GM19468 (cell line): ENCODE measurements around the gene C19orf73.
"Not testable (repeated sequence)": the region's sequence is repeated elsewhere in the genome, so short reads cannot be mapped to it uniquely, and the experiment has no call there.

Experiments
- ATAC-seq: cut with Tn5 transposase; IDR thresholded peaks from one replicate; pipeline ENCODE4 v1.9.1; 2021; ENCODE audit warnings: mild to moderate bottlenecking, moderate library complexity, moderate number of reproducible peaks; ENCODE audit not compliant: unreplicated experiment; ENCODE audit errors: extremely low read depth

C19orf73 gene

DNA sequence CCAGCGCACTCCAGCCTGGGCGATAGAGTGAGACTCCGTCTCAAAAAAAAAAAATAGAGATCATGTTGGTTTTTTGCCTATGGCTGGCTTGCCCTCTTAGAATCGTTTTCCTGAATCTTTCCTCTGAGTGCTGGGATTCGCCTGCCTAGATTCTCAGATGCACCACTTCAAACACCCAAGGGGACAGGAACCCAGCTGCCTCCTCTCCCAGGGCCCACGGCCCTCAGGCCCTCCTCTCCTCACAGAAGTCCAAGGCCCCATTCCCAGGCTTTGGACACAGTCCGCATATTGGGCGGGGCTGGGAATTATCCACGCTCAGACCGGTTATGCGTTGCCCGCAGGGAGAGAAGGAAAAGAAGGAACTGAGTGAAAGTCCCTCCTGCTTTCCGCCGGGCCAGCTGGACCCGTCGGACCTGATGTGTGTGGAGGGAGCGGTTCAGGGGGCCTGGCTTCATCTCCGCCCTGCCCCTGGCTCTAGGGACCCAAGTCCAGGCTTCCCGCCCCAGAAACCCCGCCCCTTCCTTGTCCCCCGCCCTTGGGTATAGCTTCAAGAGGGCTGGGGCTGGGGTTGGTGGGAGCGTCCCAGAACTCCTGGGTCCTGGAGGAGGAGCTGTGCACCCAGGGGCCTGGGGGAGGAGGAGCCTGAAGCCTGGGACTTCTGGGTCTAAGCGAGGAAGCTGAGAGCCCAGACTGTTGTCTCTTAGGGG is 6.2 kb upstream of the C19orf73 start:
- no peak for ATAC-seq

DNA sequence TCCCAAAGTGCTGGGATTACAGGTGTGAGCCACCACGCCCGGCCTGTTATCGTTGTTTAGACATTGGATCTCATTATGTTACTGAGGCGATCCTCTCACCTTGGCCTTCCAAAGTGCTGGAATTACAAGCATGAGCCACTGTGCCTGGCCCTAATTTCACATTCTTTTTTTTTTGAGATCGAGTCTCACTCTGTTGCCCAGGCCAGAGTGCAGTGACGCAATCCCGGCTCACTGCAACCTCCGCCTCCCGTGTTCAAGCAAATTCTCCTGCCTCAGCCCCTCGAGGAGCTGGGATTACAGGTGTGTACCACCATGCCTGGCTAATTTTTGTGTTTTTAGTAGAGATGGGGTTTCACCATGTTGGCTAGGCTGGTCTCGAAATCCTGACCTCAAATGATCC is 4.3 kb upstream of the C19orf73 start:
- not testable (repeated sequence) for ATAC-seq

DNA sequence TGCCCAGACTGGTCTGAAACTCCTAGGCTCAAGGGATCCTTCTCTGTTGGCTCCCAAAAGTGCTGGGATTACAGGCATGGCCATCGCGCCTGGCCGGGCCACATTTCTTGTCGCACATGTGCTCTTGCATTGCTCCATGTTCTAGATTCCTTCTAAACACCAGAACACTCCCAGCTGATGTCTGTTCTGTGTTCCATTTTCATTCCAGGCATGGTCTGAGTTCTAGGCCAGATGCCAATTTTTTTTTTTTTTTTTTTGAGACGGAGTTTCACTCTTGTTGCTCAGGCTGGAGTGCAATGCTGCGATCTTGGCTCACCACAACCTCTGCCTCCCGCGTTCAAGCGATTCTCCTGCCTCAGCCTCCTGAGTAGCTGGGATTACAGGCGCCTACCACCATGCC is 2.9 kb upstream of the C19orf73 start:
- not testable (repeated sequence) for ATAC-seq

DNA sequence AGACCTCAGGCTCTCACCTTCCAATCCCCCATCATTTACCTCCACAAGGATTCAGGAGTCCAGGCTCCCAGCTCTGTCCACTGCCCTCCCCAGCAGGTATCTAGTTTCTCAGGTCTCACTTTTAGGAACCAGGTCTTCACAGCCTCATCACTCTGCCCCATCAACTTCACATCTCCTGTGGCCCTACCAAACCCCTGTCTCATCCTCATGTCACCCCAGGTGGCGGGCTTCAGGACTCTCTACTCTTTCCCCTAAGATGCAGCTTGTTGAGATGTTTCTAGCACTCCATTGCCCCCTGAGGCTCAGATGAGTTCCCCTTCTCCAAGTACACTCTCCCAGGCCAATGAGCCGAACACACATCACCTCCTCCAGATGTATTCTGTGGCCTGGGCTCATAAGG is 1.9 kb upstream of the C19orf73 start:
- ATAC-seq: no peak

DNA sequence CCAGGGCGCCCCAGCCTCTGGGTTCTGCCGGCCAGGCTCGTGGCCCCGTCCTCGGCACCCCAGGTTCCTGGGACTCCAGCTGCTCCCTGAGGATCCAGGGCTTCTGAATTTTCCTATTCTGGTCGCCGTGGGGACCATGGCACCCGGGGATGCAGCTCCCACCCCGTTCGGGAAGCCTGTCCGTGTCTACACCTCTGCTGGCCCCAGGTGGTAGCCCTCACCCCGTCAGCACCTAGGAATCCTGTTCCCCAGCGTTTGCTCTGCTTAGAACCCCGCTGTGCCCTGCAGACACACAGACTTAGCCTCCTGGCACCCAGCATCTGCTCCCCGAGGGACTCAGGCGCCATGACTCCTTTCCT is 1.4 kb upstream of the C19orf73 start:
- ATAC-seq: no peak

DNA sequence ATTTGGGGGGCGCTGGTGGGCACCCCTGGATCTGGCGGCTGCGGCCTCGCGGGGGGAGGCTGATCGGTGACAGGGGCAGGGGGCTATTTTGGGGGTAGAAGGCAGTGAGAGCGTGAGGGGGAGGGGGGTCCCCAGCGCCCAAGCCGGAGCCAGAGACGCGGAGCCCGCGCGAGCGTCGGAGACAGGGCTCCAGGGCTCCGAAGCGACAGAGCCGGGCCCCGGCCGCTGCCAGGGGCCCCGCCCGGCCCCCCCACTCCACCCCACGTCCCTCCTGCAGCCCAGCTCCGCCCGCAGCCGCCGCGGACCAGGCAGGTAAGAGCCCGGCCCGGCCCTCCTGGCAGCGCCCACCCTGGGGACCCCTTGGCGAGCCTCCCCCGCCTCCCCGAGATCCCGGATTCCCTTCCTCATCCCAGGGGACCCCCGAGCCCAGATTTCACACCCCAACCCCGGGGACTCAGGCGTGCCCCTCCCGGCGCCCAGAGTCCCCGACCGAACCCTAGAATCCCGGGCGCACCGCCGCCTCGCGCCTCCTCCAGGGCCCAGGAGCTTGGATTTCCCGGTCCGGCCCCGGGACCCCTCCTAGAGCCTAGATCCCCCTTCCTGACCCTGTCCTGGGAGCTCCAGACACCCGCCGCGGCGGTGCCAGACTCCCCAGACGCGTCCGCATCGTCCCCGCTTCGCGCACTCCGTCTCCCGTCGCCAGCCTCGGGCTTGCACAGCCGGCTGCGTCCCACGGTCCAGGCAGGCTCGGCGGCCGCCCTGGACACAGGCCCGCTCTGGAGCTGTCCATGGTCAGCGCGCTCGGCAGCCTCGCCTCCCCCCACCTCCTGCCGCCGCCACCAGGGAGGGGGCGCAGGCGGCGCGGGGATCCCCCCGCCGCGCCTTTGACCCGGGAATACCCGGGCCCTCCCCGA is 725 bp upstream of the C19orf73 start, which contains the start of gene PPFIA3:
TSS of gene PPFIA3 (plus strand) at position 134 of the 914 bp plus-strand sequence. CDS start 8,330 bp downstream, outside the sequence.
- no peak for ATAC-seq

DNA sequence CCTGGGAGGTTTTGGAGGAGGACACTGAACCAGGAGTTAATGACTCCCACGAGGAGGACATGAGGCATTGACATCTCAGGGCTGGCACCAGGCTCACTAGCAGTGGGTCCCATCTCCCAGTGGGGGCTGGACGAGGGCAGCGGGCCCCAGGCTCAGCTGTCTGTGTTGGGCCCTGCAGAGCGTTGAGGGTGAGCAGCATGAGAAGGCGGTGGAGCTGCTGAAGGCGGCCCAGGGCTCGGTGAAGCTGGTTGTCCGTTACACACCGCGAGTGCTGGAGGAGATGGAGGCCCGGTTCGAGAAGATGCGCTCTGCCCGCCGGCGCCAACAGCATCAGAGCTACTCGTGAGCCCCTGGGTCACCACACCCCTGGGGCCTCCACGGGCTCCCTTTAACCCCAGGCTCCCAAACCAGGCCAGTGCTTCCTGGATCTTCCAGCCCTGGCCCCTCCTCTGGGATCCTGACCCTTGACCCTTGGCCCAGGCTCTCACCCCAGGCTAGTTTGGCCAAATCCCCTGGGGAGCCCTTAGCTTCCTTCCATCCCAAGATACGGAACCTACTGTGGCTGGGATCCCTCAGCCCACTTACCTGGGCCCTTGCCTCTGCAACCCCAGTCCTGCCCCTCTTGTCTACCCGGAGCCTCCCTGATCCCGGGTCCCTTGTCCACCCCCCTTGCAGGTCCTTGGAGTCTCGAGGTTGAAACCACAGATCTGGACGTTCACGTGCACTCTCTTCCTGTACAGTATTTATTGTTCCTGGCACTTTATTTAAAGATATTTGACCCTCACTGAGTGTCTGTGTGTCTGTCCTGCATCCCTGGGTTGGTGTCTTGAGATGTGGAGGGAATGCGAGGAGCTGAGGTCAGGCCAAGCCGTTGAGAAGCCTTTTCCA is 1.0 kb downstream of the C19orf73 start:
- ATAC-seq: no peak

DNA sequence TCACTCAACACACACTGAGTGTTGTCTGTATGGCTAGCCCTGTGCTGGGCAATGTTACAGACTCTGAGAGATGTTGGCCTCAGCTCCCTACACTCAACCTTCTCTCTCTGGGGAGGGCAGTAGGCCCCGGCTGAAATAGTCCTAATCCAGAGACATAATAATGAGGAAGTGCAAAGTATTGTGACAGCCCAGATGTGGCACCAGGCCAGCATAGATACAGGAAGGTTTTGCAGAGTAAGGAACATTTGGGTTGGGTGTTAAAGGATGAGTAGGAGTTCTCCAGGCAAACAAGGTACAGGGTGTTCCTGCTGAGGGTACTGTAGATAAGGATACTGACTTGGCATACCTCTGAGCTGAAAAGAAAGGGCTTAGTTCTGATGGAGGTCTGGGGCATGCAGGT is 2.4 kb downstream of the C19orf73 start:
- no peak for ATAC-seq

DNA sequence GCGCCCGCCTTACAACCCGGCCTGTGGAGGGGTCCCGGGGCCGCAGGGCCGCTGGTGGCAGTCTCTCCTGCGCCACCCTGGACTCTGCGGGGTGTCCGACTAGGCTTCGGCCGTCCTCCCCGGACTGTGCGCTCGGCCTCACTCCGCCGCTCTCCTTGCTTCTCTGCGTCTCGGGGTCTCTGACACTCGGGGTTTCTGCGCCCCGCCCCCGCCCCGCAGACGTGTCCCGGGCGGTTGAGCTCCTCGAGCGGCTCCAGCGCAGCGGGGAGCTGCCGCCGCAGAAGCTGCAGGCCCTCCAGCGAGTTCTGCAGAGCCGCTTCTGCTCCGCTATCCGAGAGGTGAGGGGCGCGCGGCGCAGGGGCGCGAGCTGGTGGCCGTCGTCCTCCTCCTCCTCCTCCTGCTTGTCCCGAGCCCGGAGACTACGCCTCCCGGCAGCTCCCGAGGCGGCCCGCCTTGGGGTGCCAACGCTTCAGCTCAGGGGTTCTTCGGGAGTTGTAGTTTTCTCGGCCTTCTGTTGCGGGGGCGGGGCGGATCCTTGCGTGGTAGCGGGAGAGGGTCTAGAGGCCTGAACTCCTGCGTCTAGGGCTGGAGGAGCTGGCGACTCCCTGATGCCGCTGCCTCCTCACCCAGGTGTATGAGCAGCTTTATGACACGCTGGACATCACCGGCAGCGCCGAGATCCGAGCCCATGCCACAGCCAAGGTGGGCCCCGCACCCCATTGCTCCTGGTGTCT is 4.1 kb downstream of the C19orf73 start:
- ATAC-seq: no peak

DNA sequence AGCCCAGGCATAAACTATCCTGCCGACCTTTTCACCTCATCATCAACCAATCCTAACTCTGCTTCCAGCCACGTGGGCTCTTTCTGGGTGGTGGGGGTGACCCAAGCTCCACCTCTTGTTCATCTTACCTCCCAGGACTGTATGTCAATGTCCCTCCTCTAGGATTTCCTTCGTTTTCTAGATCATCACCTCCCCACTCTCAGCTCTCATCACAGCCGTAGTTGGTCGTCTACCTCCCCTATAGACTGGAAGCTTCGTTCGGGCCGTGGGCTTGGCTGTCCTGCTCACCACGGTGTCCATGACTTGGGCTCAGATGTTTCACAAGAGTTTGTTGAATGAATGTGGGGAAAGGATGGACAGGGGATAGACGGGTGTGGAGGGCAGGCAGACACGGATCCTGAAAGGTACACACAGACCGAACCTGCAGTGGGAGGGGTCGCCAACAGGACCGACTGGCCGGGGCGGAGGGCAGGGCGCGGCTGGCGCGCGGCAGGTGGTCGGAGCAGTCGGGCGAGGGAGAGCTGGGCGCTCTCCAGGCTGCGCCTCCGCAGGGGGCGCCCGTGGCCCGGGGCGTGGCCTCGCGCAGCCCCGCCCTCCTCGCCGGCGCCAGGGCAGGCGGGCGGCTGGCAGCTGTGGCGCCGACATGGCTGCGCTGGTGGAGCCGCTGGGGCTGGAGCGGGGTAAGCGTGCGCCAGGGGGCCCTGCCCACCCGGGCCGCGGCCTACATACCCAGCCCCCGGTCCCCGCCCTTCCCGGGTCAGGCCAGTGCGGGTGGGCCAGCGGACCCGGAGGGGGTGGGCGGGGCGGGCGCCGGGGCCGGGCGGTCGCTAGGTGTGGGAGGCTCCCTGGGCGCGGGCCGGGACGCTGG is 4.9 kb downstream of the C19orf73 start, which contains the start of gene LIN7B:
TSS of gene LIN7B (plus strand) at position 609 of the 868 bp plus-strand sequence. CDS start at position 644, 35 bp downstream.
- ATAC-seq: no peak

DNA sequence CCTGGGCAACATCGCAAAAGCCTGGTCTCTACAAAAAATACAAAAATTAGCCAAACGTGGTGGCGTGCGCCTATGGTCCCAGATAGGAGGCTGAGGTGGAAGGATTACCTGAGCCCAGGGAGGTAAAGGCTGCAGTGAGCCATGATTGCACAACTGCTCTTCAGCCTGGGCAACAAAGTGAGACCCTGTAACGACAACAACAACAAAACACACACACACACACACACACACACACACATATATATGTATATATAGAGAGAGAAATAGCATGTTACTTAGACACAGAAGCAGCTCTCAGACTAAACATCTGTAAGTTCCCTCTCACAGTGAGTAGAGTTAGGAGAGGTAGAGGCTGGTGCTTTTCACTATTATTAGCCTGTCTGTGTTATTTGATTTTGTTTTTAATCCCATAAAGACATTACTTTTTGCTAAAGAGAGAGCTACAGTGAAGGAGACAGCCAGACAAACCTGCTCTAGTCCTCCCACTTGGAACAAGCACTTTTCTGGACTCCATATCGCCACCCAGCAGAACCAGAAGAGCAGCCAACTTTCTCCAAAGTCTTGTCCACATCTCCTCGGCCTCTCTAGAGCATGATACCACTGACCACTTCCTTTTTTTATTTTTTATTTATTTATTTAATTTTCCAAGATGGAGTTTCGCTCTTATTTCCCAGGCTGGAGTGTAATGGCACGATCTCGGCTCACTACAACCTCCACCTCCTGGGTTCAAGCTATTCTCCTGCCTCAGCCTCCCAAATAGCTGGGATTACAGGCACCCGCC is 7.5 kb downstream of the C19orf73 start:
- no peak for ATAC-seq

DNA sequence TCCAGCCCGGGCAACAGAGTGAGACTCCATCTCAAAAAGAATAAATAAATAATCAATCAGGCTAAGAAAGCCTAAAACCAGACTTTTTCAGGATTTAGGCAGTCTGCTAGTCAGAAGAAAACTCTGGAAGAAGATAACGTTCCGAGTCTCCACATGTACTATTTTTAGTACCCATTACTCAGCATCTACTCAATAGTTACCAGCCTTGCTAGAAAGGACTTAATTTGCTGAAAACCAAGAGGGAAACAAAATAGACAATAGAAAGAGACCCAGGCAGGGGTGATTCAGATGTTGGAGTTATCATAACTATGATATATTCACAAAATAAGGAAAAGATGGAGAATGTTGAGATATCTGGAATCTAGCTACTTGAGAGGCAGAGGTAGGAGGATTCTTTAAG is 8.4 kb downstream of the C19orf73 start:
- ATAC-seq: no peak

DNA sequence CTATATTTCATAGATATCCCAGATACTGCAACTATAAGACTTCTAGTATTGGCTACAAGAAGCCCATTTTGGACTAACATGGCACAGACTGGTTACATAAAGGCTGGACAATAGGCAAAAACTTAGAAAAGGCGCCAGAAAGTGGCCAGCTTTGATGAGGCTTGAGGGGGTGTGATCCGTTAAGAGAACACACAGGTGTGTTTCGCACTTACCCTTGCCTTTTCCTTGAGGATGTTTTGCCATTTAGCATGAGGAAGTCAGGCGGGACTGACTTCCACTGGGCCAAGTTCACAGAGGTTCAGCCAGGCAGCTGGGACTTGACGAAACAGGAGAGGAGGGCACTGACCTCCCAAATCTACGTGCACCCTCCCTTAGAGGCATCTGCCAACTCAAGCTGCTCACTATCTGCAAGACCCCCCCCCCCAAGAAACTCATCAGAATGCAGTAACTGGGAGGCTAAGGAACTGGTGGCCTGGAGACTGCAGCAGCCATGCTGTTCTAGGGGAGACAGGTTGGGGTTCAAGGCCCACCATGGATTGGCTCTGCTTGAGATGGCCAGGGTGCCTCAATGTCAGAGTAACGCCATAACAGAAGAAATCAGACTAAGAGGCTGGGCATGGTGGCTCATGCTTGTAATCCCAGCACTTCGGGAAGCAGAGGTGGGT is 9.2 kb downstream of the C19orf73 start:
- ATAC-seq: no peak

DNA sequence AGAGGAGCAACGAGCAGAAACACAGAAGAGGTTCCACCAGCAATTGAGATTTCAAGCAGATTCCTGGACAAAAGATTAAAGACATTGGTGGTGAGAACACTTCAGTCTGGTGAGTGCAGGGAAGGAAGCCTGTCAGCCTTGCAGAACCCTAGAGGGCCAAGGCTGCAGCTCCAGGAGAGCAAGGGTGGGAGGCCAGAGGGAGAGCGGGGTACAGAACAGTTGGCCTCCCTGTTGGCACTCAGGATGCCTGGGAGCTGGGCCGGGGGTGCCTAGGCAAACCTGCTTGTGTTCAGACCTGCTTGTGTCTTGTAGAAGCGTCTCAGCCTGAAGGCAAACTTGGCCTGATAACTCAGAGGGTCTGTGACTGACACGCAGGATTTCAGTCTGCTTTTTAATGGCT is 9.9 kb downstream of the C19orf73 start:
- ATAC-seq: no peak

DNA sequence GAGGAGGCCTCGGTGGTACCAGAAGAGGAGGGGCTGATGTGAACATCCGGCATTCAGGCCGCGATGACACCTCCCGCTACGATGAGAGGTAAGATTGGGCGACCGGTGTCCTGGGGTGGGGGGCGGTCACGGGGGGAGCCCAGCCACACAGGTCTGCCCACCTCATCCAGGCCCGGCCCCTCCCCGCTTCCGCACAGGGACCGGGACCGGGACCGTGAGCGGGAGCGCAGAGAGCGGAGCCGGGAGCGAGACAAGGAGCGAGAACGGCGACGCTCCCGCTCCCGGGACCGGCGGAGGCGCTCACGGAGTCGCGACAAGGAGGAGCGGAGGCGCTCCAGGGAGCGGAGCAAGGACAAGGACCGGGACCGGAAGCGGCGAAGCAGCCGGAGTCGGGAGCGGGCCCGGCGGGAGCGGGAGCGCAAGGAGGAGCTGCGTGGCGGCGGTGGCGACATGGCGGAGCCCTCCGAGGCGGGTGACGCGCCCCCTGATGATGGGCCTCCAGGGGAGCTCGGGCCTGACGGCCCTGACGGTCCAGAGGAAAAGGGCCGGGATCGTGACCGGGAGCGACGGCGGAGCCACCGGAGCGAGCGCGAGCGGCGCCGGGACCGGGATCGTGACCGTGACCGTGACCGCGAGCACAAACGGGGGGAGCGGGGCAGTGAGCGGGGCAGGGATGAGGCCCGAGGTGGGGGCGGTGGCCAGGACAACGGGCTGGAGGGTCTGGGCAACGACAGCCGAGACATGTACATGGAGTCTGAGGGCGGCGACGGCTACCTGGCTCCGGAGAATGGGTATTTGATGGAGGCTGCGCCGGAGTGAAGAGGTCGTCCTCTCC is 11.1 kb downstream of the C19orf73 start:
- ATAC-seq: no peak

DNA sequence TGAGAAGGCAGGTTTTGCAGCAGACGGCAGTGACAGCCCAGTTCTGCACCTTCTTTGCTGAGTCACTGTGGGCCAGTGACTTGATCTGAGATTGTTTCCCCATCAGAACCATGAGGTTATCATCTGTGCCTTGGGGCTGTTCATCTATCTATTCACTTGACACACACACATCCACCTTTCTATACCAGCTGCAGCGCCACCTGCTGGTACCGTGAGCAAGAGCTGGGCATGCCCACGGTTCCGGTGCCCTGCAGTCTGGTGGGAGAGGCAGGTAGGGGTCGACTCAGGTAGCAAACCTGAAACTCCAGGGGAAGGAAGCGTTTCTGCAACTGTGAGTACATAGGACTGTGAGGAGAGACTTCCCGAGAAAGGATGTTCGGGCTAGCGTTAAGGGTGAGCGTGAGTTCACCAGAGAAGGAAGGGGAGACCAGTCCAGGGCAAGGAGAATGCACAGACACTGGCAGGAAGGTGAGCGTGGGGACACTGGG is 12.3 kb downstream of the C19orf73 start:
- ATAC-seq: no peak
